ENCODE measurements around the gene PARD3B.

The PARD3B gene

DNA sequence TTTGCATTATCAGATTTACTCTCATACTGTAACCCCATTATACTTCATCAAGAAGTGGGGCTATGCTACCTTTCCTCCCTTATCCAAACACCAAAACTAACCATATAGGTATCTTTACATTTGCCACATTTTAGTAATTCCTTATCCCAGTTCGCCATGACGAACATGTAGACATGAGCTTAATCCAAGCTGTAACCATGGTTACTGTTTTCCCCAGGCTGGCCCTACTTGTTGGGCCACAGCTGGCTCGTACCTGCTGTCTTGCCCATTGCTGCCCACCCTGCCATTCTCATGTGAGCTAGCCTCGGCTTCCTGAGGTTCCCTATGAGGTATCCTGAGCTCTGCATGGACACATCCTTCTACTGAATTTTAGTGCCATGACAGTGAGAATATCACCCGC, 117.7 kb downstream of the PARD3B start:
- no peak for FAIRE-seq
- no peak for DNase-seq (ENCODE audit: insufficient read length, low spot score)
- TF ChIP-seq TAF1 (IDR thresholded peaks at IDR 0.05; ENCODE audit: low read depth, low read length) (no peak), POLR2A (IDR thresholded peaks at IDR 0.05; ENCODE audit: low read depth, low read length) (no peak)

DNA sequence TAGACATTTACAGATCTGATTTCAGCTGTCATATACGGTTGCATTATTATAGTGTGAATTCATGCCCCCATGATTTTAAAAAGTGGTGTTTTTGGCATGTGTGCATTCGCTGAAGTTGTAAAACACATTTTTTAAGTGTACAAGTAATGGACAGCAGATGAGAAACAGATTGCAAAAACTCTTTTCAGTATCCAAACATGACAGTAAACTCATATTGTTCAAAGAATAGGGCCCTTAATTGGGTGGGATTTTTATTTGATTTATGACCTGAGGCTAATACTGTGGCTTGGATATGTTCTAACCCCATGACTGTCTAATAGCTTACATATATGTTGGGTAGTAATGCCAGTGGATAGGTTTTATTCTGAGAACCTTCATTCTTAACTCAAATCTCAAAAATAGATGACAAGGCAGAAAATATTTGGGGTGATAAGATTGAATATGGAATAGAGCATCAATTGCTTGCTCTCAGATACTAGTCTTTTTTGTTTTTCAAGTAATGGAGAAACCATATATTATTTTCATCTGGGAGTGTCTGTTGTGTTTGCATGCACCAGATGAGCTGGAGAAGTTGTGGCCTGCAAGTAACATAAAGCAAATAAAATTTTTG, 118.6 kb downstream of the PARD3B start:
- no peak for TF ChIP-seq PAX5 (IDR thresholded peaks at IDR 0.05; ENCODE audit: insufficient read depth, low read length, severe bottlenecking)
- TF ChIP-seq POLR2A (IDR thresholded peaks at IDR 0.05; ENCODE audit: low read depth, low read length): no peak
- no peak for TF ChIP-seq POLR2AphosphoS5 (IDR thresholded peaks at IDR 0.05; ENCODE audit: low read depth, low read length)
- no peak for TF ChIP-seq TAF1 (IDR thresholded peaks at IDR 0.05; ENCODE audit: low read depth, low read length)
- TF ChIP-seq POU2F2 (IDR thresholded peaks at IDR 0.05; ENCODE audit: low read depth, low read length): no peak
- no peak for TF ChIP-seq SPI1 (IDR thresholded peaks at IDR 0.05; ENCODE audit: low read depth, low read length)
- FAIRE-seq: no peak

DNA sequence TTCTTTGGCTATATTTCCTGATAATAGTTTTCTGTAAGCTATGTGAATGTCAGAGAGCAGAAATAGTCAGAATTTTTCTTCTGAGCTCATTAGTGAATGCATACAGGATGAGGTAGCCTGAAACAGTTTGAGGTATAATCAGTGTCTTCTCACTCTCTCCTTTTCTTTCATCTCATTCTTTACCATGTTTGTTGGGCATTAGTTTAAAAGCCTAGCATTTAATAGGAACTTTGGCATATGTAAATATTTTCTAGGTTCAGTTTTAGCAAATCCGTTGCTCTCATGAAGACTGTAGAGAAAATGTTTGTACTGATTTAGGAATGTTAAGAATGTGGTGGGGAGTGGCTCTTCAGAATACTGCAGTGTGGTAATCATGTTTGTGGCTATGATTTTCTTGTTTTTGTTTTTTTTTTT, 119.4 kb downstream of the PARD3B start:
- DNase-seq (ENCODE audit: insufficient read length, low spot score): no peak
- FAIRE-seq: no peak
- no peak for TF ChIP-seq POU2F2 (IDR thresholded peaks at IDR 0.05; ENCODE audit: low read depth, low read length)
- TF ChIP-seq PAX5 (IDR thresholded peaks at IDR 0.05; ENCODE audit: insufficient read depth, low read length, severe bottlenecking): no peak
- TF ChIP-seq SPI1 (IDR thresholded peaks at IDR 0.05; ENCODE audit: low read depth, low read length): no peak
- TF ChIP-seq POLR2AphosphoS5 (IDR thresholded peaks at IDR 0.05; ENCODE audit: low read depth, low read length): no peak
- no peak for TF ChIP-seq TAF1 (IDR thresholded peaks at IDR 0.05; ENCODE audit: low read depth, low read length)
- no peak for TF ChIP-seq POLR2A (IDR thresholded peaks at IDR 0.05; ENCODE audit: low read depth, low read length)

More for the DNA sequence above, 118.6 kb downstream of the PARD3B start:
- DNase-seq (ENCODE audit: insufficient read length, low spot score): no peak

DNA sequence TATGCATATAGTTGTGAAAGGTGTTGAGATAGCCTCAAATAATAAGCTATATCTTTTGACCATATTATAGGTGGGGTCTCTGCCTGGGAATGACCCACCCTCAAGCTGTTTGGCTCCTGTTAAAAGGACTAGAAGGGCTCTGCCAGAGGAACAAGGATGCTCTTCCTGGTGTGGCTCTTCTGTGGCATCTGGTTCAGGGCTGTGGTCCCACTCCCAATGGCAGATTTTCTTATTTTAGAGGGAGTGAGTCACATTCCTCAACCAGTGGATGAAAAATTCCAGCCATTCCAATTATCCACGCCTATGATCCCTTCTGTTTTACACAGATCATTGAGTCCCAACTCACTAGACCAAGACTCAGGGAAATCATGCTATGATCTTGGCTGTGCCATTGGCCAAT, 119.9 kb downstream of the PARD3B start:
- no peak for DNase-seq (ENCODE audit: insufficient read length, low spot score)
- TF ChIP-seq TAF1 (IDR thresholded peaks at IDR 0.05; ENCODE audit: low read depth, low read length) (no peak), PAX5 (IDR thresholded peaks at IDR 0.05; ENCODE audit: insufficient read depth, low read length, severe bottlenecking) (no peak), POLR2AphosphoS5 (IDR thresholded peaks at IDR 0.05; ENCODE audit: low read depth, low read length) (no peak), POLR2A (IDR thresholded peaks at IDR 0.05; ENCODE audit: low read depth, low read length) (no peak)
- no peak for FAIRE-seq

DNA sequence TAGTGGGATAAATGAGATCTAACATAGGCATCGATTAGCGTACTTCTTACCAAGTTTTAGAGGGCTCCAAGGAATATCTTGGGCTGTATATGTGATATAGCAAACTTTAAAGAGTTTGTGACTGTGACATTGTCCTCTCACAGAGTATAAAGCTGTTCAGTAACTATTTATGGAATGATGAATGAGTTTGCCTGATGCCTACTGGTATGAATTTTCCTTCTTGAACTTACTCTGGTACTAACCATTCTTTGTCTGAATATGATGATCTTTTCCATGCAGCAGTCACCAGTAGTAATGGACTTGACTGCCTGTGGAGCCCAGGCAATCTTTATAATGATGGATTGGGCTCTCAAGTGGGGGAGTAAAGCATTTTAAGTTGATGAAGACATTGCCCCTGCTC, 120.5 kb downstream of the PARD3B start:
- TF ChIP-seq POU2F2 (IDR thresholded peaks at IDR 0.05; ENCODE audit: low read depth, low read length) (no peak), TAF1 (IDR thresholded peaks at IDR 0.05; ENCODE audit: low read depth, low read length) (no peak), POLR2AphosphoS5 (IDR thresholded peaks at IDR 0.05; ENCODE audit: low read depth, low read length) (no peak), SPI1 (IDR thresholded peaks at IDR 0.05; ENCODE audit: low read depth, low read length) (no peak), PAX5 (IDR thresholded peaks at IDR 0.05; ENCODE audit: insufficient read depth, low read length, severe bottlenecking) (no peak), POLR2A (IDR thresholded peaks at IDR 0.05; ENCODE audit: low read depth, low read length) (no peak)
- no peak for FAIRE-seq
- no peak for DNase-seq (ENCODE audit: insufficient read length, low spot score)

DNA sequence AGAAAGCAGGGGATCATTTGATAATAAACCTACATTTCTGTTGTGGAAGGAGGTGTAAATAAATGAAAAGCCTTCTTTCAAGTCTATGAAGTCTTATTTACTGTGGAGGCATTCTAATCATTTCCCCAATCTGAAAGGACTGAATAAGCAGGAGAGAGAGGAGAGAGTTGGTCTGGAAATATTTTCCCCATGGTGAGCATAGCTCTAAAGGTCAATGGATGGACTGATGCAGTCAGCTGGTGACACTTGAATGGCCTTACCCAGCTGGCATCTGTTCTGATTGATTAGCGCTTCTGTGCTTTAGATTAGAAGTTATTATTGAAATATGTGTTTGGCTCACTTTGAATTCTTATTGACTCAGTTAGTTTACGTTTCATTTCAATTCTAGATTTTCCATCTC, 122.7 kb downstream of the PARD3B start:
- DNase-seq (ENCODE audit: insufficient read length, low spot score): no peak
- TF ChIP-seq POLR2A (IDR thresholded peaks at IDR 0.05; ENCODE audit: low read depth, low read length) (no peak), PAX5 (IDR thresholded peaks at IDR 0.05; ENCODE audit: insufficient read depth, low read length, severe bottlenecking) (no peak)

DNA sequence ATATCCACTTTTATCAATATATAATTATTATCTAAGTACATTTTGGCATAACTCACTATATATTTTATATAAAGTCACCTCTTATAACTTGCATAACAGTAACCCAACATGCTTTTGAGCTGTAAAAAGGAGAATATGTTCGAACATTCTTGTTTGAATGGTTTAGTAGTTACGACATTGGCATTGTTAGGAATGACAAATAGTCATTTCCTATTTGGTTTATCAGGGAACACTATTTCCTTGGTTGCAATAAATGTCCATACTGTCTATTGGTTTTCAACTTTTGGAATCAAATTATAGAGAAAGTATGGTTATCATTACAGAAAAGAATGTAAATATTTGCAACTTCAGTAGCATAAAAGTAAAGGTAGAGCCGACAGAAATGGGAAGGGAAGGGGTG, 124.1 kb downstream of the PARD3B start:
- FAIRE-seq: no peak
- no peak for TF ChIP-seq SPI1 (IDR thresholded peaks at IDR 0.05; ENCODE audit: low read depth, low read length)
- TF ChIP-seq POU2F2 (IDR thresholded peaks at IDR 0.05; ENCODE audit: low read depth, low read length): no peak
- TF ChIP-seq POLR2AphosphoS5 (IDR thresholded peaks at IDR 0.05; ENCODE audit: low read depth, low read length): no peak
- TF ChIP-seq POLR2A (IDR thresholded peaks at IDR 0.05; ENCODE audit: low read depth, low read length): no peak
- no peak for TF ChIP-seq PAX5 (IDR thresholded peaks at IDR 0.05; ENCODE audit: insufficient read depth, low read length, severe bottlenecking)
- no peak for TF ChIP-seq TAF1 (IDR thresholded peaks at IDR 0.05; ENCODE audit: low read depth, low read length)
- DNase-seq (ENCODE audit: insufficient read length, low spot score): no peak

More for the DNA sequence above, 122.7 kb downstream of the PARD3B start:
- no peak for FAIRE-seq

DNA sequence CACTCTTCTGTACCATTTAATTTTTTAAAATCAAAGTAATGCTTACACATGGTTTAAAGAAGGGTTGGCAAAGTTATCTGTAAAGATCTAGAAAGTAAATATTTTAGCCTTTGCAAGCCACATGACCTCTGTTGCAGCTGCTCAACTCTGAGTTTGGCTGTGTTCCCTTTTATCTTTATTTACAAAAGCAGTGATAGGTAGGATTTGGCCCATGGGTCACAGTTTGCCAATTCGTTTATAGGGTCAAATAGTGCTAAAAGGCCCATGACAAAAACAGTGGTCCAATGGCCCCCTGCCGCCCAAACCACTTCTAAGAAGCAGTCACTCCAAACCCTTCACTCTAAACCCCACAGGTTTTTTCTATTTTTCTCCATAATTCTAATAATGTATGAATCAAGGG, 124.8 kb downstream of the PARD3B start:
- FAIRE-seq: no peak
- DNase-seq (ENCODE audit: insufficient read length, low spot score): no peak
- no peak for TF ChIP-seq POLR2AphosphoS5 (IDR thresholded peaks at IDR 0.05; ENCODE audit: low read depth, low read length)
- no peak for TF ChIP-seq POU2F2 (IDR thresholded peaks at IDR 0.05; ENCODE audit: low read depth, low read length)
- TF ChIP-seq PAX5 (IDR thresholded peaks at IDR 0.05; ENCODE audit: insufficient read depth, low read length, severe bottlenecking): no peak
- no peak for TF ChIP-seq POLR2A (IDR thresholded peaks at IDR 0.05; ENCODE audit: low read depth, low read length)
- no peak for TF ChIP-seq TAF1 (IDR thresholded peaks at IDR 0.05; ENCODE audit: low read depth, low read length)

DNA sequence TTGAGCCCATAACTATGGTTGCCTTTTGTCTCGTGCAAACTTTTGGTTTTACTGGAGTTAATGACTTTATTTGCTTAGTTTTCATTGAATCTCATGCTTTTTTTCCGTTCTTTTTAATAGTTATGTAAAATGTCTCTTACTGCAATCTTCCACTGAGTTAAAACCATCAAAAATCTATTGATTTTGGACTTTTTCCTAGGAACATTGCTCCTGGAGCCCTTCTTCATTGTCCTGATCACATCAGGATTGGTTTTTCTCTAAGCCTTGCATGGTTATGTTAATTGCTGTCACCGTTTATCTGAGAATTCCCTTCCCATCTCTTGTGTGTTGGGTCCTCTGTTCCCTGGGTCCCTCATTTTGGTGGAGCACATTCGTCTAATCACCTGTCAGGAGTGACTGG, 125.5 kb downstream of the PARD3B start:
- FAIRE-seq (no peak), DNase-seq (ENCODE audit: insufficient read length, low spot score) (no peak)
- TF ChIP-seq TAF1 (IDR thresholded peaks at IDR 0.05; ENCODE audit: low read depth, low read length) (no peak), PAX5 (IDR thresholded peaks at IDR 0.05; ENCODE audit: insufficient read depth, low read length, severe bottlenecking) (no peak), POU2F2 (IDR thresholded peaks at IDR 0.05; ENCODE audit: low read depth, low read length) (no peak), POLR2AphosphoS5 (IDR thresholded peaks at IDR 0.05; ENCODE audit: low read depth, low read length) (no peak), POLR2A (IDR thresholded peaks at IDR 0.05; ENCODE audit: low read depth, low read length) (no peak), SPI1 (IDR thresholded peaks at IDR 0.05; ENCODE audit: low read depth, low read length) (no peak)

DNA sequence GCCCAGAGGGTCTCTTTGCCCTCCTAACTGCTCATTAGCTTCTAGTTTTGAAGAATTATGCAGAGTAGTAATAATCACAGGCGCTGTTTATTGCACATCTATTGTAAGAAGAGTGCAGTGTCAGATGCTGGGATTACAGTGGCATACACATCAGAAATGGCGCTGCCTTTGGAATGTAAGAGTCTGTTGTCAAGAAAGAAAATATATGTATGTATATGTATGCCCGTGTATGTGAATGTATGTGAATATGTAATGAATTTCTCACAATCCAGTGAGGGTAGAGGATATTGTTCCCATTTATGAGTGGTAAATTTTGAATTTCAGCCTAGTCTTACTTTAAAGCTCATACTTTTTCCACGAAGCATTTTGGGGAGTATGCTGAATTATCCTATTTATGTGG, 127.5 kb downstream of the PARD3B start:
- no peak for TF ChIP-seq POLR2AphosphoS5 (IDR thresholded peaks at IDR 0.05; ENCODE audit: low read depth, low read length)
- TF ChIP-seq POLR2A (IDR thresholded peaks at IDR 0.05; ENCODE audit: low read depth, low read length): no peak
- no peak for TF ChIP-seq PAX5 (IDR thresholded peaks at IDR 0.05; ENCODE audit: insufficient read depth, low read length, severe bottlenecking)
- no peak for TF ChIP-seq POU2F2 (IDR thresholded peaks at IDR 0.05; ENCODE audit: low read depth, low read length)
- no peak for TF ChIP-seq TAF1 (IDR thresholded peaks at IDR 0.05; ENCODE audit: low read depth, low read length)
- TF ChIP-seq SPI1 (IDR thresholded peaks at IDR 0.05; ENCODE audit: low read depth, low read length): no peak
- DNase-seq (ENCODE audit: insufficient read length, low spot score) (no peak), FAIRE-seq (no peak)

Measured in GM12891 (cell line).